ENCODE measurements around the gene MAN1A2. TPM values are rescaled to one million over a fixed set of nuclear protein-coding genes. Genes with fewer than 3 reads are reported as not detected.

Gene MAN1A2
- total and polyA plus RNA-seq, 2 experiments from 2014 or later: 24.7 to 45.0 TPM

- Histone ChIP-seq H3K79me2 (no peaks in the 10 kb centered on the region), H4K20me1 (ENCODE audit: insufficient read depth, poor library complexity, severe bottlenecking) (no peaks in the 10 kb centered on the region), H3K4me1 (ENCODE audit: insufficient read depth) (no peaks in the 10 kb centered on the region), H3K27me3 (no peaks in the 10 kb centered on the region), H3K4me3 (no peak overlapping the region), H3K36me3 (replicated peaks; ENCODE audit: insufficient read depth, low read depth) (peaks cover 5% of the 10 kb centered on the region), H3K9me3 (ENCODE audit: low read depth) (peaks cover 32% of the 10 kb centered on the region), H2AFZ (no peak overlapping the region), H3K27ac (no peak overlapping the region), H3K9me2 (replicated peaks; ENCODE audit: insufficient read depth) (no peaks in the 10 kb centered on the region), H3K4me2 (no peak overlapping the region)
- TF ChIP-seq EZH2phosphoT487 (IDR thresholded peaks at IDR 0.05; ENCODE audit: low read depth, severe bottlenecking, unreplicated experiment) (no peak), CTCF (IDR thresholded peaks at IDR 0.05; ENCODE audit: poor library complexity) (no peak), EZH2 (IDR thresholded peaks at IDR 0.05; ENCODE audit: borderline replicate concordance) (no peak)
- no peak for DNase-seq (ENCODE audit: low spot score)
- WGBS (ENCODE audit: low lambda C conversion rate, missing lambda C conversion rate): 96% methylated on average over 2 of the region's 2 CpGs
These were observed 57.9 kb downstream of the MAN1A2 start for GRCh38 chr1:117425050-117425734.

DNA sequence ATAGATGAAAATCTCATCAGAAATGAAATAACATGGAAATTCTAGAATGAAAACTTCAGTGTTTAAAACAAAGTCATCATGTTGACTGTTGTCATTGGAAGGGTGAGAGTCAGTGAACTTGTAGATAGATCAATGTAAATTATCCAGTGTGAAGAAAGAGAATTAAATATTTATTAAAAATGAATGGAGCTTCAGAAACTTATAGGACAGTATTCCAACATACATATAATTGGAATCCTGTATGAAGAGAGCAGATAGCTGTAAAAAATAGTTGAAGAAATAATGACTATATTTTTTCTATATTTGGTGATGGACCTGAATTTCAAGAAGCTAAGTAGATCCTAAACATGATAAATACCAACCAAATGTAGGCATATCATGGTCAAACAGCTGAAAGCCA lies 60.0 kb downstream of the MAN1A2 start:
- TF ChIP-seq EZH2 (IDR thresholded peaks at IDR 0.05; ENCODE audit: borderline replicate concordance) (no peak), CTCF (IDR thresholded peaks at IDR 0.05; ENCODE audit: poor library complexity) (no peak), EZH2phosphoT487 (IDR thresholded peaks at IDR 0.05; ENCODE audit: low read depth, severe bottlenecking, unreplicated experiment) (no peak)
- Histone ChIP-seq H3K79me2 (no peaks in the 10 kb centered on the region), H3K9me2 (replicated peaks; ENCODE audit: insufficient read depth) (no peaks in the 10 kb centered on the region), H3K27me3 (no peaks in the 10 kb centered on the region), H3K4me3 (no peak overlapping the region), H4K20me1 (ENCODE audit: insufficient read depth, poor library complexity, severe bottlenecking) (no peaks in the 10 kb centered on the region), H3K4me2 (no peak overlapping the region), H3K27ac (no peak overlapping the region), H2AFZ (no peak overlapping the region), H3K36me3 (replicated peaks; ENCODE audit: insufficient read depth, low read depth) (peaks cover 5% of the 10 kb centered on the region), H3K4me1 (ENCODE audit: insufficient read depth) (no peaks in the 10 kb centered on the region), H3K9me3 (ENCODE audit: low read depth) (peaks cover 32% of the 10 kb centered on the region)
- no peak for DNase-seq (ENCODE audit: low spot score)

- no peak for TF ChIP-seq EZH2 (IDR thresholded peaks at IDR 0.05; ENCODE audit: borderline replicate concordance)
- TF ChIP-seq CTCF (IDR thresholded peaks at IDR 0.05; ENCODE audit: poor library complexity): no peak
- no peak for TF ChIP-seq EZH2phosphoT487 (IDR thresholded peaks at IDR 0.05; ENCODE audit: low read depth, severe bottlenecking, unreplicated experiment)
- Histone ChIP-seq H2AFZ (no peak overlapping the region), H3K4me1 (ENCODE audit: insufficient read depth) (no peaks in the 10 kb centered on the region), H3K9me2 (replicated peaks; ENCODE audit: insufficient read depth) (no peaks in the 10 kb centered on the region), H3K27me3 (no peaks in the 10 kb centered on the region), H3K27ac (no peak overlapping the region), H3K4me2 (no peak overlapping the region), H3K4me3 (no peak overlapping the region), H3K36me3 (replicated peaks; ENCODE audit: insufficient read depth, low read depth) (no peaks in the 10 kb centered on the region), H3K79me2 (peaks cover 2% of the 10 kb centered on the region), H3K9me3 (ENCODE audit: low read depth) (no peaks in the 10 kb centered on the region), H4K20me1 (ENCODE audit: insufficient read depth, poor library complexity, severe bottlenecking) (no peaks in the 10 kb centered on the region)
- WGBS (ENCODE audit: low lambda C conversion rate, missing lambda C conversion rate): 29% methylated on average over 1 of the region's 1 CpG
- no peak for DNase-seq (ENCODE audit: low spot score)
These were observed 66.7 kb downstream of the MAN1A2 start for GRCh38 chr1:117433943-117434342.

Measured in hepatocyte (in vitro differentiated cells).